ENCODE data around the gene MLXIP. TPM values are rescaled to one million over a fixed set of nuclear protein-coding genes. Genes with fewer than 3 reads are reported as not detected.

Gene MLXIP
- total and polyA plus RNA-seq, 2 of the 13 experiments (the other 11 are each of a cell fraction or from before 2014, with no cell fraction given): 5.3 to 6.7 TPM

DNA sequence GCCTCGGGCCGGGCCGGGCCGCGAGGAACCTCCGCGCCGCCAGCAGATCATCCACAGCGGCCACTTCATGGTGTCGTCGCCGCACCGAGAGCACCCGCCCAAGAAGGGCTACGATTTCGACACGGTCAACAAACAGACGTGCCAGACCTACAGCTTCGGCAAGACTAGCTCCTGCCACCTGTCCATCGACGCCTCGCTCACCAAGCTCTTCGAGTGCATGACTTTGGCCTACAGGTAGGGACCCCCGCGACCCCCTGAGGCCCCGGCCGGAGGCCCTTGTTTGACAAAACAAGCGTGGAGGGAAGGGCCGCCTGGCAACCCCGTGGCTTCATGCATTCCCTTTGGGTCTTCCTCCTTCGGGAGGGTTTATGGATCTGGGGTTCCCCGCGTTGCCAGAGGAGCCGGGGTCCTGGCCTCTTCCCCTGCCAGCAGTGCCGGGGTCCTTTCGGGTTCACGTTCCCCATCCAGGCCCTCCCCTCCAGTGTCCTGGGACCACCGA is 526 bp downstream of the MLXIP start (continued):
- TF ChIP-seq ZNF597 (CRISPR knock-in tag; IDR thresholded peaks at IDR 0.05) (no peak), NONO (IDR thresholded peaks at IDR 0.05) (no peak), NONO (CRISPR knock-in tag; conservative IDR thresholded peaks at IDR 0.05) (peak; percentile 47; the same call in 1 of the 2 replicates), MXD4 (CRISPR knock-in tag; IDR thresholded peaks at IDR 0.05) (no peak; the same call in none of the 2 replicates), ZNF225 (CRISPR knock-in tag; IDR thresholded peaks at IDR 0.05) (peak; percentile 87; the same call in 1 of the 2 replicates), IRF1 (CRISPR knock-in tag; IDR thresholded peaks at IDR 0.05; ENCODE audit: low read depth) (peak; percentile 84; the same call in 1 of the 2 replicates), ZBTB3 (CRISPR knock-in tag; IDR thresholded peaks at IDR 0.05; ENCODE audit: borderline replicate concordance, low read depth) (0 out of 2 replicates have a peak, but pooled peaks have one; percentile 14), ZNF234 (CRISPR knock-in tag; conservative IDR thresholded peaks at IDR 0.05) (peak; percentile 90), REXO4 (CRISPR knock-in tag; IDR thresholded peaks at IDR 0.05; ENCODE audit: borderline replicate concordance) (0 out of 2 replicates have a peak, but pooled peaks have one; percentile 66), SPEN (CRISPR knock-in tag; IDR thresholded peaks at IDR 0.05; ENCODE audit: low read depth) (0 out of 2 replicates have a peak, but pooled peaks have one; percentile 52), ZBTB21 (CRISPR knock-in tag; IDR thresholded peaks at IDR 0.05) (no peak), PRPF4 (IDR thresholded peaks at IDR 0.05; ENCODE audit: low read depth, low read length, poor library complexity, severe bottlenecking) (no peak), CBFB (CRISPR knock-in tag; IDR thresholded peaks at IDR 0.05) (no peak), PHF5A (CRISPR knock-in tag; IDR thresholded peaks at IDR 0.05; ENCODE audit: low read depth, unreplicated experiment) (no peak), MYC (CRISPR knock-in tag; IDR thresholded peaks at IDR 0.05; ENCODE audit: borderline replicate concordance) (no peak), MYPOP (CRISPR knock-in tag; IDR thresholded peaks at IDR 0.05) (no peak)
- TF ChIP-seq, protein P1, sequence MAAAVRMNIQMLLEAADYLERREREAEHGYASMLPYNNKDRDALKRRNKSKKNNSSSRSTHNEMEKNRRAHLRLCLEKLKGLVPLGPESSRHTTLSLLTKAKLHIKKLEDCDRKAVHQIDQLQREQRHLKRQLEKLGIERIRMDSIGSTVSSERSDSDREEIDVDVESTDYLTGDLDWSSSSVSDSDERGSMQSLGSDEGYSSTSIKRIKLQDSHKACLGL (CRISPR knock-in tag; IDR thresholded peaks at IDR 0.05): peak; percentile 94
- TF ChIP-seq, protein P2, sequence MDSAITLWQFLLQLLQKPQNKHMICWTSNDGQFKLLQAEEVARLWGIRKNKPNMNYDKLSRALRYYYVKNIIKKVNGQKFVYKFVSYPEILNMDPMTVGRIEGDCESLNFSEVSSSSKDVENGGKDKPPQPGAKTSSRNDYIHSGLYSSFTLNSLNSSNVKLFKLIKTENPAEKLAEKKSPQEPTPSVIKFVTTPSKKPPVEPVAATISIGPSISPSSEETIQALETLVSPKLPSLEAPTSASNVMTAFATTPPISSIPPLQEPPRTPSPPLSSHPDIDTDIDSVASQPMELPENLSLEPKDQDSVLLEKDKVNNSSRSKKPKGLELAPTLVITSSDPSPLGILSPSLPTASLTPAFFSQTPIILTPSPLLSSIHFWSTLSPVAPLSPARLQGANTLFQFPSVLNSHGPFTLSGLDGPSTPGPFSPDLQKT (CRISPR knock-in tag; IDR thresholded peaks at IDR 0.05; ENCODE audit: borderline replicate concordance): no peak; the same call in 1 of the 2 replicates
- TF ChIP-seq, protein P3, sequence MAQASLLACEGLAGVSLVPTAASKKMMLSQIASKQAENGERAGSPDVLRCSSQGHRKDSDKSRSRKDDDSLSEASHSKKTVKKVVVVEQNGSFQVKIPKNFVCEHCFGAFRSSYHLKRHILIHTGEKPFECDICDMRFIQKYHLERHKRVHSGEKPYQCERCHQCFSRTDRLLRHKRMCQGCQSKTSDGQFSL (CRISPR knock-in tag; IDR thresholded peaks at IDR 0.05): no peak
